Activated T-cell treated with anti-CD3 and anti-CD28 coated beads, Interleukin-2, amount 50 U/mL, for 48 hours (primary cell): ENCODE measurements around the gene DRC7.
"Not testable (repeated sequence)": the region's sequence is repeated elsewhere in the genome, so short reads cannot be mapped to it uniquely, and the experiment has no call there.

ENCODE experiments used
- DNase-seq, 2 experiments: peaks; one replicate each; pipeline ENCODE4 v3.0.0-alpha.2; 2020

The DRC7 gene

DNA sequence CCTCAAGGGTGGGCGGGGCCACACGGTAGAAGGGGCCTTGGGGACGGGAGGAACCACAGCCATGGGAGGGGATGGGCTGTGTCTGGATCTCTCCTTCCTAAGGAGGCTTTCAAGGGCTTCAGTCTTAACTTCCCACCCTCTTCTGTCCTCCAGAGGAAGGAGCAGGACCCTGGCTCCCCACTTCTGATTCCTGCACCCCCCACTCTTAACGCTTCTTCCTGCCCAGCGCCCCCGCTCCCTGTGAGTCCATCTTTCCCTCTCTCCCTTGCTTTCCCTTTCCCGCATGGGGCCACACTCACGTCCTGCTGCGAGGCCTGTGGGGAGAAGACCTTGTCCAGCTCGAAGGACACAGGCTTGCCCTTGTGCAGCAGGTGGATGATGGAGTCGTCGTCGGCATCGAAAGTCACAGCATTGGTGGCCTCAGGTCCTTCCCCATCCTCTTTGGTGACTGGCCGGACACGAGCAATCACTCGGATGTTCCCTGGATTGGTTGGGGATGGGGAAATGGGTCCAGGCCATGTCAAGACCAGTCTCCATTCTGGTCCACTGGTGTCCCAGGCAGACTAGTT, 70.6 kb downstream of the DRC7 start:
- DNase-seq, result no peak

DNA sequence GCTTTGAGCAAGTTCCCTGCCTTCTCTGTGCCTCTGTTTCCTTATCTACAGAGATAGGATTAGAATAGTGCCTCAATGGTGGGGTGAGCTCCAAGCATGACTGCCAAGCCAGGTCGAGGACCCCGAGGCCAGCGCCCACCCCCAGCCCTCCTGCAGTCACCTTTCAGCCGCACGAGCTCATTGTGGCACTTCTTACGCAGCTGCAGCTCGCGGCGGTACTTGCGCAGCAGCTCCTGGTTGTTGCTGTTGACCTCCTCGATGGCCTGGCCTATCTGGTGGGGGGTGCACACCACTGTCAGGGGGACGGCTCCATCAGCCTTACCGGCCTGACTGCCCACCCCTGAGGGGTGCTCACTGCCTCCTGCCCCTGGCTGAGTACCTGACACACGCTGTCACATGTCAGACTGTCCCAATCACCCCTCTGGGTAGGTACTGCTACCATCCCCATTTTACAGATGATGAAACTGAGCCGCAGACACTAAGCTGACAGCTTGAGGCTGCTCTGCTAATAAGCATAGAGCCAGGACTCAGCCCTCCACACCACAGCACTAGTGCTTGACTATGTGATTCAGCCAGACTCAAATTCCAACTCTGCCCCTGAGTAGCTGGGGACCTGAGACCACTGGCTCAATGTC, 72.2 kb downstream of the DRC7 start:
- DNase-seq, result no peak

DNA sequence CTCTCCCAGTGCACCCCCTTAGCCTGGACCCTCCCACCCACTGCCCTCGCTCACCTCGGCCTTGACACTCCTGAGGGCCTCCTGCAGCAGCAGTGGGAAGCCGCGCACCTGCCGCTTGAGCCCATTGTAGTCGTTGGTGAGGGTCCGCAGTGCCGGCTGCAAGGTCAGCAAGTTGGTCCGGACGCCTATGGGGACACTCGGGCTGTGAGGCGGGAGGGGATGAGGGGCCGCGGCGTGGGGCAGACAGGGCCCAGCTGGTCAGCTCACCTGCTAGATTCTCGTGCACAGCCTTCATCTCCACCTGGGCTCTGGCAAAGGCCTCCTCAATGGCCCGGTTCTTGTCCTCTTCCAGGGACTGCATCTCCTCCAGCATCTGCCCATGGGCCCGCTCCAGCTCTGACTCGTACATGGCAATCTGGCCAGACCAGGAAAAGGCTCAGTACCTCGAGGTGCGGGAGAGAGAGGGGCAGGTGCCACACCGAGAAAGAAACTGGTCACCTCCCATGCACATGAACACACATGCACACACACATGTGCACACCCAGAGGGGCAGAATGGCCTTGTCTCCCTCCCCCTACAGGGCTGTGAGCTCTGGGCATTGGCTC, 75.0 kb downstream of the DRC7 start:
- DNase-seq, result no peak

DNA sequence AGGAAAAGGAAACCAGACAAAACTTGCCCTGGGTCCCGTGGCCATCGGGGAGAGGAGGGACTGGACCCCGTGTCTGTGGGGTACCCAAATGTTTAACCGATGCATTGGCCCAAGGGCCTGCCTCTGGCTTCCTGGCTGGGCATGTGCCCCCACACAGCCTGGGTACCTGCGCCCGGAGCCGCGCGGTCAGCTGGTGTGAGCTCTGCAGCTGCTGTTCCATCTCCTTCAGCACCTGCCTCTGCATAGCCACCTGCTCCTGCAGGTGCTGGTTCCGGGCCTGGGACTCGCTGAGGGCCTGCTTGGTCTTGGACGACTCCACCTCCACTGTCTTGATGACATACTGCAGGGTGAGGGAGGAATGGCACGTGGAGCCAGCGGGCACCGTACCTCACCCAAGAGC, 75.8 kb downstream of the DRC7 start:
- no peak for DNase-seq

DNA sequence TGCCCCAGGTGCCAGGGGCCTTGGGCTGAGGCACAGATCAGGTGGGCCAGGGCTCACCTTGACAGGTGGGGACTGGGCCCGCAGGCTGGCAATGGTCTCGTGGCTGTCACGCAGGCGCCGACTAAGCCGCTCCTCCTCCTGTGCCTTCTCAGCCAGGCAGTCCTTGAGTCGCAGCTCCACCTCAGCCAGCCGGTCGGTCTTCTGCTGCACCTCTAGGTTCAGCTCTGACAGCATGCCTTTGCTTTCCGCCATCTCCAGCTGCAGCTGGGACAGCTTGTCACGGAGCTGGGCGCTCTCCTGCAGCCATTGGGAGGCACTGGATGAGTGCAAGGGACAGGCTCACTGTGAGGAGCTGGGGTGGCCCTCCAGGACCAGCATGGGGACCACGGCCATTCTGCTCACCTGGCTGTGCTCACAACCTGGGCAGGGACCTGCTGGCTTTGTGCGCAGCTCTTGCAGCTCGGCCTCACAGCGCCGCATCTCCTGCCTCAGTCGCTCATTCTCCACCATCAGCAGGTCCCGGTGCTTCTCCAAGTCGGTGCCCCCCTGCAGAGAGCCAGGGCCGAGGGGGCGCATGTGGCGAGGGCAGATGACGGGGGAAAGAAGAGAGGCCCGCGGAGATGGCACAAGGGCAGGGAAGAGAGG, 76.7 kb downstream of the DRC7 start:
- no peak for DNase-seq

DNA sequence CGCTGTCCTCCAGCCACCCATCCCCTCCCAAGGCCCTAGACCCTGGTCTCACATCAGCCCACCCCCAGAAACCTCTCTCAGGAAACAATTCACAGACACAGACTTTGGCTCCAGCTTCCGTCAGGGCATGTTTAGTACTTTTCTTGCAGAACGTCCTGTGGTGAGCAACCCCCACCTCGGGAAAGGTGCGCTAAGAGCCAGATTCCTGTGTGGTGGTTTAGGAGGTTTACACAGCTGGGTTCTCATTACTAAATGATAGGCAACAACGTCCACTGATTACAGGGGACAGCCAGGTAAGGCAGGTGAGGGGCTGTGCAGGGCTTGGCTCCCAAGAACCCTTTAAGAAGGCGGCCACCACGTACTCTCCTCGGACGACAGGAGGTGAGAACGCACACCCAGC, 78.4 kb downstream of the DRC7 start:
- no peak for DNase-seq

DNA sequence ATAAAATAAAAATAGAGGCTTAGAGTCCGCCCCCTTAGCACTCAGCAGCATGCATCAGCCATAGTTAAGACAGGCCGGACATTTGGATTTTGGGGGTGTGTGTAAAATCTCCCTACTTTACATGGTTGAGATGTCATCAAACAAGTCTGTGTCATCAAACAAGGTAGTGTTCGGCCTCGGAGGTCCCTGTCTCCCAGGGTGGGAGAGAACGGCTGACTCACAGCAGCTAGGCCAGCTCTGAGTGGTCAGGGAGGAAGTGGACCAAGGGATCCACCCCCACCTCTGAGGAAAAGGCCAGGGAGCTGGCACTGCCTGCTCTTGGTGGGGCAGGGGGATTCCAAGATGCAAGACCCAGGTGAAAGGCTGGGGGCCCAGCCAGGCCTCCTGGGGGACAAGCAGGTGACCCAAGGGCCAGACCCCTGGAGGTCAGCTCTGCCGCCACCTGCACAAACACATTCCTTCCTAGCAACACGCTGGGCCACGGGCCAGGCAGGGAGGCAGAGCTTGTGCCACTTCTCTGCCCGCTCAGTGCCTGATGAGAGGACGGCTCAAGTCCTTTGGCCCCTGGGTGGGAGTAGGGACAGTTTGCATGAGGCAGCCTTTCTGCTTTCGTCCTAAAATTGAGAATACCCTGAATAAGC, 79.2 kb downstream of the DRC7 start:
- DNase-seq, result no peak

DNA sequence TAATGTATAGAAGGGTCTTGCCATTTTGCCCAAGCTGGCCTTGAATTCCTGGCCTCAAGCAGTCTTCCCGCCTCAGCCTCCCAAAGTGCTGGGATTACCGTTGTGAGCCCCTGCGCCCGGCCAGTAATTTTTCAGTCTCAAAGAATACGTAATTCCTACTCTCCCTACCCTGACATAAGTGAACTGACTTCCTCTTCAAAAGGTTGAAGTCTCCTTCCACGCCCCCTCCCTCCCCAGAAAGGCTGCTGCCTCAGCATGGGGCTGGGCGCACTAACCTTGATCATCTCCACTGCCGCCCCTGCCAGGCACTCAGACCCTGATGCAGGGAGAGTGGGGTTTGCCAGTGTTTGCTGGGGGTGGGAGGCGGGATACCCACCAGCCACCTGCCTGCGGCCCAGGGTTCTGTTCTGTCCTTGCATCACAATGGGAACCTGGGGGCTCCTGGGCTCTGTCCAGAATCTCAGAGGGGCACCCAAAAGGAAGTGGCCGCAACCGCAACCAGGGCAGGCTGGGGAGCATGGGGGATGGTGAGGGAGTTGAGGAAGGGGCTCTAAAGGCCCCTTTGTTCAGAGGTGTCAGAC, 80.2 kb downstream of the DRC7 start:
- DNase-seq, result no peak

DNA sequence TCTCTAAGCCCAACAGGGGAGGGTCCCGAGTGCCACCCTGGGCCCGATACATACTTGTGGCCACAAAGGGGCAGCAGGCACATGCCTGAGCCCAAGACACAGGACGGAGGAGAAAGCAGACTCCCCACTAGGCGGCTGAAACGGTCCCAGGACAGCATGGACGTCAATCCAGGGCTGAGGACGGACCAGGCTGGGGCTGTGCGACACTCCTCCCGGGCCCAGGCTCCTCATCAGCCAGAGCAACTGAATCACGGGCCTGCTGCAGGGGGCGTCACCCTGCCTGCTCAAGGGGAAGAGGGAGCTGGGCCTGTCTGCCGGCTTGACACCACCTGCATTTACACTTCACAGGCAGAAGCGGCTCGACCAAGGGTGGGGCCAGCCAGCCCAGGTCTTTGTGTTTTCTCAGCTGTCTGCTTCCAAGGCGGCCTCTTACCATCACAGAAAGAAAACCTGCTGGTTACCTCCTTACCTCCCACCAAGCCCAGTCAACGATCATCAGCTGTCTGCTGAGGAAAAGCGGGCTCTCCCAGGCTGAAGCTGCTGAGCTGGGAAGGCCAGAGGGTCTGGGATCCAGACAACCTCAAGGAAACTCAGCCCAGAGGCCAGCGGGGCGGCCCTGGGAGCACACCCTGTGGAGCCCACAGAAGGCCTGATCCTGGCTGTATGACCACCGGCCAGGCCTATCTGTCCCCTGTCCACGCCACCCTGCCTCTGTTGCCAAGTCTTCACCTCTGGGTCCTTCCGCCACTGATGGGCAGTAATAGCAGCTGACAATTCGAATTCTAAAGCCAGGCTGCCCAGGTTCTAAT, 81.3 kb downstream of the DRC7 start:
- DNase-seq, result no peak

DNA sequence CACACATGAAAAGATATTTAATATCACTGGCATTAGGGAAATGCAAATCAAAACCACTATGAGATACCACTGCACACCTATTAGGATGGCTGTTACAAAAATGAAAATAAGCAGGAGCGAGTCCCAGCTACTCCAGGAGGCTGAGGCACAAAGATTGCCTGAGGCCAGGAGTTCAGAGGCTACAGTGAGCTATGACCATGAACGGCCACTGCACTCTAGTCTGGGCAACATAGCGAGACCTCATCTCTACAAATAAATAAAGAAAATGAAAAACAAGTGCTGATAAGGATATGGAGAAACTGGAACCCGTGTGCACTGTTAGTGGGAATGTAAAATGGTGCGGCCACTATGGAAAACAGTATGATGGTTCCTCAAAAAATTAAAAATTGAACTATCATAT, 84.1 kb downstream of the DRC7 start:
- no peak for DNase-seq

DNA sequence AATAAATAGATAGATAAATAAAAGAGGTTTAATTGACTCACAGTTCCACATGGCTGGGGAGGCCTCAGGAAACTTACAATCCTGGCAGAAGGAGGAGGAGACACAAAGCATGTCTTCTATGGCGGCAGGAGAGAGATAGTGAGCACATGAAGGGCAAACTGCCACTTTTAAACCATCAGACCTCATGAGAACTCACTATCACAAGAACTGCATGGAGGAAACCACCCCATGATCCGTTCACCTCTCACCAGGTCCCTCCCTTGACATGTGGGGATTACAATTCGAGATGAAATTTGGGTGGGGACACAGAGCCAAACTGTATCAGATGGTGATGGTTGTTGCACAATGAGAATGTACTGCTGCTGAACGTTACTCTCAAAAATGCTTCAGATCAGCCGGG, 85.2 kb downstream of the DRC7 start:
- DNase-seq, result not testable (repeated sequence)

DNA sequence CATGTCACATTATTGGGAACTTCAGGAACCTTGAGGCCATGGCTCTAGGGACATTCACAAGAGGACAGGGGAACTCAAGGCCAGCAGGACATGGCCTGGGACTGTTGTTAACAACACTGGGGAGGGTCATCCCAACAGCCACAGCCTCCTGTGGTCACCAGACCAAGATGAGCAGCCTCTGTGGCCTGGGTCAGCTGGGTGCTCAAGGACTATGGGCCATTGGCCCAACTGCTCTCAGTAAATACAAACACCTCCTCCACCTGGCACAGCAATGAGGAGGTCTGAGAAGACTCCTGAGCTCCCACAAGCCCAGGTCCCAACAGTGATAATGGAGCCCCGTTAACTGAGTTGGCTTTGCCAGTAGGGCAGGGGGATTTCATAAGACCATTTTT, 86.7 kb downstream of the DRC7 start:
- no peak for DNase-seq
